GM18858 (cell line): ENCODE results near the gene LAMA4.

Experiments
- ATAC-seq: cut with Tn5 transposase; IDR thresholded peaks from one replicate; pipeline ENCODE4 v1.9.1; 2021; ENCODE audit not compliant: unreplicated experiment

LAMA4 gene

GRCh38 chr6:112155886-112156285 is 98.5 kb downstream of the LAMA4 start:
- ATAC-seq = no peak

DNA sequence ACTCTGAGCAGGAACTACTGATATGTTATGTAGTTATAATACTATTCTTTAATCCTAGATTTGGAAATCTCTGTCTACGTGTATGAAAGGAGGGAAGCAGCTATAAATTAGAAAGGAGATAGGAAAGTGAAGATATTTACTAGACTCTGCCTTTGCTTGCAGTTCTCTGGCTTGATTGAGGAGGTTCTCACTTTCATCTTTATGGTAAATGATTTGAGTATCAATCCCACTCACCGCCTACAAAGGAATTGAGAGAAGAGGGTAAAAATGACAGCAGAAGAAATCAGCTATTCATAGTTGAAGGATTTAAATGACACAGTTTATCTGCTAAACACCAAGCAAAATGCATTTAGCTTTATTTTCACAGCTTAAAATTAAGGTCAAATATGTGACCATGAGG is 99.7 kb downstream of the LAMA4 start:
- no peak for ATAC-seq

- no peak for ATAC-seq
Observed at GRCh38 chr6:112153926-112154607, 100.3 kb downstream of the LAMA4 start.

GRCh38 chr6:112150363-112150762 is 104.0 kb downstream of the LAMA4 start:
- ATAC-seq = no peak

DNA sequence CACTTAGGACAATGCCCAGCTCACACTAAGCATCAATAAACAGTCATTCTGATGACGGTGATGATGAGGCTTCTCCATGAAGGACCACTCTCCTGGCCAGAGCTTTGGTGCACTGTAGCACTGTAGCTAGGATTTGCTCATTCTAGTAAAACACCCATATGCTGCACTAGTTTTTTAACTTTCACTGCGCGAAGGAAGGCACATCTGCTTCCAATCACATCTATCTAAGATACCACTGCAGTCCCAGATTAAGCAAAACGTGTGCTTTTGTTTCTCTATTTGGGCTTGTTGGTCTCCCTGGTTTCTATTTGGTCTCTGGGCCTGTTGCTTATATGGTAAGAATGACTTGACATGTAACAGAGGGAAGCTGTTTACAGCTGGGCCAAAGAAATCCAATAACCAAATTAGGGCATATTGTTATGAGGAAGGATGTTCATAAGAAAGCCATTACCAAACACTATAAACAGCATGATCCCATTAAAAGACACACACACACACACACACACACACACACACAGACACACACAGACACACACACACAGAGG is 104.6 kb downstream of the LAMA4 start:
- ATAC-seq = no peak

GRCh38 chr6:112149236-112149635 is 105.1 kb downstream of the LAMA4 start:
- ATAC-seq = no peak

GRCh38 chr6:112148103-112148502 is 106.3 kb downstream of the LAMA4 start:
- no peak for ATAC-seq

DNA sequence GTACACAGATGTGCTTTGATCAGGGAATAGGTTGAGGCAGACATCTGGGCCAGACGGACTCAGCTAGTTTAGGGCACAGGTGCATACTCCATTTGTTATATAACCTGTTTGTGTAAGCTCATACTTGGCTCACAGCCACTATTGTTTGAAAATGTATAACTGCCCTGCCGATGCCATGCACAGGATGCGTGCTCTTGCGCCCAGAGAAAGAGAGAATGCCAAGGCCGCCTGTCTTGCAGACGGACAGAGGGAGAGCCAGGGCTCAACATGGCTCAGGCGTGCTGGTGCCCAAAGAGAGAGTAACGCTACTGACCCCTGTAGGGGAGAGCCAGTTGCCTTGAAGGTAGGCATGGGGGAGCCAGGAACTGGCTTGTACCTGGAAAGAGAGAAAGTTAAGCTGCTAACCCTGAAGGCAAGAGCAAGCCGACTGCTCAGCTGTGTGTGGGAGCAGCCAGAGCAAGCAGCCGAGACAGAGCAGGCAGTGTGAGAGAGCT is 109.2 kb downstream of the LAMA4 start:
- no peak for ATAC-seq

DNA sequence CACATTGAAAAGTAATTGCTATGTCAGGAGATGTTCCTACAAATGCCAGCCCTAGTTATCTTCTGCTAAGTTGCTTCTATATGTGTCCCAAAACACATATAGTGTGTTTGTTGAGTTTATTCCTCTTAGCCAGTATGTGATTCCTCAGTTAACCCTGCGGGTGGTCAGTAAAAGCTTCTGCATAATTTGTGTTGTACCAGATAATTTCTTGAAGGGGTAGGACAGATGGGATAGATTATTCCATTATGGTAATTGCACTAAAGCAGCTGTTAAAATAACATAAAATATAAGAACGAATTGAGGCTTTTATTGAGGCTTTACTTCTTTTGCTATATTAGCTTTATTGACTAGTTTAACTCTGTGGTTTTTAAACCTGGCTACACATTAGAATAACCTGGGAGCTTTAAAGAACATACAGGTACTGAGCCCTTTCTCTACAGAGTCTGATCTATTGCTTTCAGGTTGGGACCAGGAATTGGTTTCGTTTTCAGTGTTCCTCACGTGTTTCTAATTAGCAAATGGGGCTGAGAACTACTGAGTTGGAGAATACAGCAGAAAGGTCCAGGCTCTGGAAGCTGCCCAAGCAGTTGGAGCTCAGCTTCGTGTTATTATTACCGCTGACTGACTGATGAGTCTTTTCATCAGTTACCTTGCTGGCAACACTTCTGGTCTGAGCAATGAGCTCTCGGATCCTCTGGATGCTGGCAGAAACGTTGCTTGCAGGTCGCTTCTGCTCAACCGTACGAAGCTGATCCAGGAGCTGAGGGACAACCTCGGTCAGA is 110.0 kb downstream of the LAMA4 start:
- ATAC-seq = no peak

GRCh38 chr6:112141707-112142106 is 112.7 kb downstream of the LAMA4 start:
- ATAC-seq = no peak

- no peak for ATAC-seq
Observed at GRCh38 chr6:112139052-112139451, 115.3 kb downstream of the LAMA4 start.

GRCh38 chr6:112130878-112131277 is 123.5 kb downstream of the LAMA4 start:
- ATAC-seq = no peak

- no peak for ATAC-seq
Observed at GRCh38 chr6:112128208-112128607, 126.2 kb downstream of the LAMA4 start.

- no peak for ATAC-seq
Observed at GRCh38 chr6:112123982-112124381, 130.4 kb downstream of the LAMA4 start.

GRCh38 chr6:112122756-112123155 is 131.6 kb downstream of the LAMA4 start:
- ATAC-seq = no peak

- no peak for ATAC-seq
Observed at GRCh38 chr6:112118034-112118433, 136.3 kb downstream of the LAMA4 start.

DNA sequence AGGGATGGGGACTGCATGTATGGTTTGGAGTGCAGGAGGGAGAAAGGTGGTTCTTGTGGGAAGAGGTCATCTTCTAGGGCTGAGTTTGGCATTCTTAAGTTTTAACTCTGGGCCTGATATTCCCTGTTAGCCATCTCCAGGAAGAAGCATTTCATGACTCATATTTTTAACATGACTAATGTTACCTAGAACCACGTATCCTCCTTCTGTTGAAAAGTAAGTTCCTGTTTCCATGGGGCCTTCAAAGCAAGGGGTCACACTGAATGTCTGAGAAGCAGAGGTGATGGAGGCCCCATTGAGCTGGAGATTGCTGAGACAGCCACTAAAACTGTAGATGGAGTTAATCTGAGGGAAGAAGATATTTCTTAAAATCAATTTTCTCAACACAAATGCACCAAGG is 136.8 kb downstream of the LAMA4 start:
- ATAC-seq = no peak

DNA sequence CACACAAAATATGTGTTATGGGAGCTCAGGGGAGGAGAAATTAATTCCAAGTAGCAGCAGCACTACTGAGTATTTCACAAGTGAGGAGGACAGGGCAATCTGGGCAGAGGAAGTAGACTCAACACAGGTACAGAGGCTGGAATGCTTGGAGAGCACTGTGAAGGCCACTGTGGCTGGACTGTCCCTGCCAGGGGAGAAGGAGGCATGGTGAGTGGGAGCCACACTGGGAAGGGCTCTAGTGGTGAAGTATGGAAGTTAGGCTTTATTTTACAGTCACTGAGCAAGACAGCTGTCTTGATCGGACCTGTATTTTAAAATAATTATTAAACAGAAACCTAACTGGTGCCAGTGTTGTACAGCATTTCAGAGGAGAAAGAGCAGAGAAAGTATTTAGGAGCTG is 138.1 kb downstream of the LAMA4 start:
- no peak for ATAC-seq

- ATAC-seq = no peak
Observed at GRCh38 chr6:112114577-112115223, 139.7 kb downstream of the LAMA4 start.

DNA sequence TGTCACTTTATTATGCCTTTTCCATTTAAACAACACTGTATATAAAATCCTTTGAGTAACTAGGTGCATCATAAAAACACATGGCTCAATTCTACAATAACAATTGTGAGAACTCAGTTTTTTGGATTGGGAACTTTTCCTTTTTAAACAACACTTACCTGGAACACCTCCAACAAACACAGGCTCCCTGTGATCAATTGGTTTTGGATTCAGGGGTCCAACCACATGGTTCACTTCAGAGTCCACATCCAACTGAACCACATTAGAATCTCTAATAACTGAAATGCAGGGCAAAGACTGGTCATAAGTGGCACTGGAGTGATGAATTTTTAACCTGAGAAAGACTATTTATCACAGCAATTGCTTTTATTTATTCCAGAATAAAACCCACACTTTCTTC is 140.4 kb downstream of the LAMA4 start:
- ATAC-seq = no peak

GRCh38 chr6:112113431-112113830 is 140.9 kb downstream of the LAMA4 start:
- ATAC-seq = no peak

DNA sequence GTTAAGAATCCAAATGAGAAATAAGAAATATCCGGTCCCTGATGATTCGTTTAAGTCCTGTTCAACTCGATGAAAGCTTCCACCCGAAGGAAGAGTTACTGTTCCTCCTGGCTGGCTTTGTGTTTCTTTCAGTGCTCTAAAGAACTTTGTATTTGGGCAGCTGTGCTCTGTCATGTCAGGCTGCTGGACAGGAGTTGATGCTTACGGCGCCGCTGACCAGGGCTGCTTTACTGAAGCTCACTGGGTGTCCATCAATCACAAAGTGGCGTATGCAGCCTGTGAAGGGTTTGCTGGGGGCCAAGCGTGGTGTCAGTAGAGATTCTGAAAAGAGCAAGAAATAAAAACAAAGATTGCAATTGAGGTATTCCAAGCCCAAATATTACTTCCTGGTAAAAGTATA is 145.1 kb downstream of the LAMA4 start:
- no peak for ATAC-seq
